HPDE6-E6E7 (cell line): ENCODE measurements around the gene TMEM72.
A peak's percentile ranks its signal among the peaks of the same experiment; 100 is the strongest.

Experiments used
- DNase-seq: peaks from one replicate; pipeline ENCODE4 v3.0.0; 2011; ENCODE audit warnings: missing footprints; ENCODE audit errors: extremely low spot score

Gene TMEM72

DNA sequence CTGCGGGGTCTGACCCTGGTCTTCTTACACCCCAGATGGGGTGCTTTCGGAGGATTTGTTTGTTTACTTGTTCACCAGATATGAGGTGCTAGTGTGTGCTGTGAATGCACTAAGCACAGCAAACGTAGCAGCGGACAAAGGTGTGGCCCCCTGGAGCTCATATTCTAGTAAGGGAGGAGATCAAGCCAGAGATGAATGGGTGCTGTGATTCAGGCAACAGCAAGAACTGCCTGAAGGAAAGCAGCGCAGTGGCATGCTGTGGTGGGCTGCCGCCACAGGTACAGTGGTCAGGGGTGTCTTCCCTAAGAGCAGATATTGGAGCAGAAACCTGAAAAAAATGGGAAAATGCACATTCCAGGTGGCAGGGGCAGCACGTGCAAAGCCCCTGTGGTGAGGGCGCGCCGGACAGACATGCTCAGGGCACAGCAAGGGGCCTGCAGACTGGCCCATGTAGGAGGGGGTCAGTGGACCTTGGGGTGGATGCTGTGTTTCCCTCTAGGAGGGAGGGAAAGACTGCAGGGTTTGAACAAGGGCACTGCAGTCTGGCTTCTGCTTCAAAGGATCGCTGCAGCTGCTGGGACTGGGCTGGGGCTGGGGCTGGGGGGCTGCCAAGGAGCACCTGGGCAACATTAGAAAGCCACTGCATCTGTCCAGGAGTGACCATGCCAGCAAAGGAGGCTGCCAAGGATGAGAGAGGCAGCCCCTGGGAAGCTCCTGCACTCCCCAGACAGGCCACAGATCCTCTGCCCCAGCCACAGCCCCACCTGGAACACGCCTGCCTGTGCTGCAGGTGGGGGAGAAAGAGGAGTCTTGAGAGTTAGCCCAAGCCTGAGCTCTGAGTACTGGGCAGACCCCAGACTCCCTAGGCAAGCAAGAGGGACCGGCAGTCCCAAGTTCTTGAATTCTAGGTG, 68.4 kb downstream of the TMEM72 start:
- DNase-seq, result no peak

DNA sequence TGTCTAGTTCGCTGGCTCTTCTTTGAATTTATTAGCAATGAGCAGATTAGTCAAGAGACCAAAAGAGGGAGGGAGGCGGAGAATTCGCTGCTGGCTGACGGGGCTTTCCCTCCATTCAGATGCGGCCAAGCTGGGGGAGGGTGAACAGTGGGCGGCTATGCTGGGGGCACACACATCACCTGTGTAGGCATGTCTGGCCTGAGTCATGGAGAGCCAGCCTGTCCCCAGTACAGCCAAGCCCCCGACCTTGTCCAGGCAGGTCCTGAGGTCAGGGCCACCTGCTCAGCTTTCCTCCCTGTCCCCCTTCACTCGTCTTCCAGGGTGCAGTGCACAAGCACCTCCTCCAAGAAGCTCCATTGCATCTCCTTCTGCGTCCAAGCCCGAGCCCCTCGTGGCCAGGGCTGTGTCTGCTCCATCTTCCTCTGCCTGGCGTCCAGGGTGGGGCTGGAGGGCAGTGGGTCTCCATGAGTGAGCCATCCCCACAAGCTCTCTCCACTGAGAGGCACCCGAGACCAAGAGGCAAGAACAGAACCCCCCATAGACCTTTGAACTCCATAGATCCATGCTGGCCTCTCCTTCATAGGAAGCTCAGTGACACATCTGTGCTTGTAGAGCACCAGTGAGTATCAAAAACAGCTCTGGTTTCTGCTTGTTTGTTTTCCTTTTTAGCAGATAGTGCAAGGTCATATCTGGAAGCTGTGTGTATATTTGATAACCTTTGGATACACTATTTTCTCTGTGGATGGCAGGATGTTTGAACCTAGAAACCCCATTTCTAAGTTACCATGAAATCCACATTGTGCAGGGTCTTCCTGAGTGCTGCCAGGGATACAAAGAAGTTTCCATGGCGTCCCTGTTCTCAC, 69.4 kb downstream of the TMEM72 start:
- no peak for DNase-seq

DNA sequence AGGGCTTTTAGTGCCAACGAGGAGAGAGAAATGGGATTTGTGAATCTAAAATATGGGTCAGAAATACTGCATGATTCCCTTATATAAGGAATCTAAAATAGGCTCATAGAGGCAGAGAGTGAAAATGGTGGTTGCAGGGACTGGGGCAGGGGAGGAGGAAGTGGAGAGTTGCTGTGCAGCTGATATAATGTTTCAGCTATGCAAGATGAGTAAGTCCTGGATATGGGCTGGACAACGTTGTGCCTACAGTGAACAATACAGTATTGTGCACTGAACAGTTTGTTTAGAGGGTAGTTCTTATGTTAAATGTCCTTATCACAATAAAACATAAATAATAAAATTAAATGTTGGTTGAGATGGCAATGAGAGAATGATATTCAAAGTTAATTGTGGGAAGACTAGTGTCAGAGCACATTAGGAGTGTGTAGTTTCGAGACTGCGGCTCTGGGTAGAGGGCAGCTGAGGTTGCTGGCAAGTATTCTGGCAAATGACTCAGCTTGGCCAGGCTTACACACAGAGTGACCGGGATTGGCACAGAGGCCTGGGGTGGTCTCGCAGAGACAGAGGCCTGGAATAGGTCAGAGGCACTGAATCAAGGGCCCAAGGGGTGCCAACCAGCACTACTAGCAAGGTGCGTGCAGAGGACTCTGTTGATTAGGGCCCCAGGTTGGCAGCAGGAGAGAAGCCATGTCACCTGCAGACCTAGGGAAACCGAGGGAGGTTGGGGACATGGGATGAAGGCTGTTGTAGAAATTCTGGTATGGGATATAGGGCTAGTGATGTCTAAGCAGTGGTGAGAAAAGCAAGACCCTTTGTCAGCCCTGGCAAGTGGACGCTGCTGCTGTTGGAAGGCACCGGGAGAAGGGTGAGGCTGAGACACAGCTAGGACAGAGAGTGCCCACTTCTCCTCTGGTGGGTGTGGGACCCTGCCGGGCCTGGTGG, 70.3 kb downstream of the TMEM72 start:
- DNase-seq, result peak; percentile 69

DNA sequence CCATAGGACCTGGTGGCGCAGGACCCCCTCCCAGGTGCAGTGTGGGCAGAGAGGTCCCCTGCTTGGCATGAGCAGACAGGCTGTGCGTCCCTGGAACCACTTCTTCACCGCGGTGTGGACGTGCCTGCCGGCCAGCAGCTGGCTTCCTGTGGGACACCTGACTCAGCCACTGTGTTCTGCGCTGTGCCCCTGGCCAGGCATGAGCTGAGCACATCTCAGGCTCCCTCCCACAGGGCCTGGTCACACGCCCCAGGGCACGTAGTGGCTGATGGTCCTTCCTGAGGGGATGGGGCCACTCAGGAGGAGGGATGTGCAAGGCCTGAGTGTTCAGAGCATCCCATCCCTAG, 71.0 kb downstream of the TMEM72 start:
- DNase-seq, result no peak

DNA sequence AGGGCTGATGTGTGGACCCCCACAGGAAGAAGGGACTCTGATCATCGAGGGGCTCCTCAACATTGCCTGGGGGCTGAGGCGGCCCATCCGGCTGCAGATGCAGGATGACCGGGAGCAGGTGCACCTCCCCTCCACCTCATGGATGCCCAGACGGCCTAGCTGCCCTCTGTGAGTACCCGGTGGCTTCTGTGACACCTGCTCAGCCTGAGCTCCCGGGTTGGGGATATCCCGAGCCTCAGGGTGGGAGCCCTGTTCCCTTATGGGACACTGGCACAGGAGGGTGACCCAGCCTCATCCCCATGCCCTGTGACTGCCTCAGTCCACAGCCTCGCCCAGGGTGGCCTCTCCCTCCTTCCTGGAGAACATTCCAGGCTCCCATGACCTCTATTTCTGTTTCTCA, 71.4 kb downstream of the TMEM72 start:
- DNase-seq, result no peak

DNA sequence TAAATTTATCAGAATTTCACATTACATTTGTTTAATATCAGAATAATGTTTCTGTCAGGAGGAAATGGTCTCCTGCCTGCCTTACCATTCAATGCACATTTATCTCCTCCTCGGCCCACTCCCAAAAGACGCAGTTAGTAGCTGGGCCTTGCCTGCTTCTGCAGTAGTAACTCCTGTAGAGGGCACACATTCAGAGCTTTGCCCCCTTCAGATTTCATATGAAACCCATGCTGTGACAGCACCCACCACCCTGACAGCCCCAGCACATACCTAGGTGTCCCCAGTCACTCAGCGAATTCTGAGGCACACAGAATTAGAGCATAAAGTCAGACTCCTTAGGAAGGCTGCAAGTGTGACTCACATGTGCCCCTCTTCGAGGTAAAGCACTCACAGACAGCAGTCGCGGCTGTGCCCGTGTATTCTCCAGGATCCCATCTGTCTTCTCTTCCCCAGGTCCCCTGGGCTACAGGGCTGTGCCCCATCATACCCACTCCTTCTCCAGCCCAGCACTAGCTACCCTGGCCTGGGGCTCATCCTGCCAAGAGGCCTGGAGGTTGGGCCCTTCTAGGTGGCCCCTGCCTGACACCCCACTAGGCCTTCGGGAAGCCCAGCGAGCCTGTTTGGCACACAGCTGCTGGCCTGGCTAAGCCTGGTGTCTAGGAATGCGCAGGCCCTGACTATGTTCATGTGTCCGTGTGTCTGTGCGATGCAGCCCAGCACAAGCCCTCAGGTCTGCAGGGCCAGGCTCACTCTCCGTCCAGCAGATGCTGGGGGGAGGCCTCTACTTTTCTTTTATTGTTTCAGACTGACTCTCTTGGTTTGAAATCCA, 72.1 kb downstream of the TMEM72 start:
- DNase-seq, result no peak

DNA sequence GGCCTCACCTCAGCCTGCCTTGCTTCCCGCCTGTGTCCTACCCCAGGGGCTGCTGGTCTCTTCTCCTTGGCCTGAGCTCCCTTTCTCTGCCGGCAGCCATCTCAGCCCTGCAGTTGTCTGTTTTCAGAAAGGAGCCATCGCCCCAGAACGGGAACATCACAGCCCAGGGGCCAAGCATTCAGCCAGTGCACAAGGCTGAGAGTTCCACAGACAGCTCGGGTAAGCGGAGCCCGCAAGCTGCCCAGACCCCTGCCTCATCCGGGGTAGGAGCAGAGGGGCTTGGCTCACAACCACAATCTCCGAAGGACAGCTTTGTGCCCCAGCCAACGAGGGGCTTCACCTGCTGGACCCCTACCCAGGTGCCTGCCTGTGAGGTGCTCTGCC, 72.8 kb downstream of the TMEM72 start:
- DNase-seq, result no peak

DNA sequence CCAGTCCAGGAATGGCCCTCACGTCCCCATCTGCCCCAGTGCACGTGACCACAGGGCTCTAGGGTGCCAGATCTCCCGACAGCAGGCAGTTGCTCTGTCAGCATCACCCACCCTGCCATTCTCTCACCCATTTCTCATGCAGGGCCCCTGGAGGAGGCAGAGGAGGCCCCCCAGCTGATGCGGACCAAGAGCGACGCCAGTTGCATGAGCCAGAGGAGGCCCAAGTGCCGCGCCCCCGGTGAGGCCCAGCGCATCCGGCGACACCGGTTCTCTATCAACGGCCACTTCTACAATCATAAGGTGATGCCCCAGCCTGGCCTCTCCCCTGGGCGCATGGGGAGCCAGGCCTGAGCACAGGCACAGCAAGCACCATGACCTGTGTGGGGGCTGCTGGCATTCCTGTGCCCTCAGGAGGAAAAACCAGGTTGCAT, 73.5 kb downstream of the TMEM72 start:
- no peak for DNase-seq

DNA sequence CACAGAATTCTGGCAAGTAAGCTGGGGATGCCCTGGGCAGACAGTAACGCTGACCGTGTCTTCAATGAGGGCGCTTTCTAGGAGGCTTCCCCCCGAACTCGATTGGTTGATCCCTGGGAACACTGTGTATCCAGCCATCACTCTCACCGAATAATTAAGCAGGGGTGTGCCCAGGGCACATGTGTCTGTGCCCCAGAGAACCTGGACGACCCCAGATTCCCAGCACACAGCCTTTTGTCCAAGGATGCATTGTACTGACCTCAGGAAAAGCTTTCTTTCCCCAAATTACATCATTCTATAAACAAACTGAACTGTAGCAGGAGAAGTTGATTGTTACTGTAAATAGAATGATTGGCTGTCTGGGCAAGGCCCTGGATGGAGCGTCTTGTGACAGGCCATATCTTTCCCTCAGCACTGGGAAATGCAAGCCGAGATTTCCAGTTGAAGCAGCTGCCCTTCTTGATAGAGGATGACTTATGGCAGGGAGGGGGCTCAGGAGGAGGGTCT, 74.1 kb downstream of the TMEM72 start:
- no peak for DNase-seq

DNA sequence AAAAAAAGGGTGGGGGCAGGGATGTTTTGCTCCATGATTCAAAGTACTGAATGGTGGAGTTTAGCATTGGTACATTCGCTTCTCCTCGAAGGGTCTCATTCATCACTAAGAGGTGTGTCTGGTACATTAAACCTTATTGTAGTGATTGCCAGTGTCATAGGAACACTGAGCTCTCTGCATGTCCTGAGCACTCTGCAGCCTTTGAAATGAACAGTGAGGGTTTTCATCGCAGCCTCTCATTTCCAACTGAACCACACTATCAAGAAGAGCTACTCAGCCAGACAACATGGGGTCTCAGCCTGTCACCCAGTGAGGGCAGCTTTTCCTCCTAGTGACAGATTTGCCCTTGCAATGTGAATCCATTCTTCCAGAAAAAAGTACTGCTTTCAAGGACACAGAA, 75.0 kb downstream of the TMEM72 start:
- DNase-seq, result no peak
